HG03159 (cell line): ENCODE data around the gene HM13.
"Not testable (repeated sequence)": the region's sequence is repeated elsewhere in the genome, so short reads cannot be mapped to it uniquely, and the experiment has no call there.

Experiments used
- ATAC-seq: cut with Tn5 transposase; IDR thresholded peaks from one replicate; pipeline ENCODE4 v1.9.1; 2021; ENCODE audit warnings: mild to moderate bottlenecking, moderate library complexity; ENCODE audit not compliant: unreplicated experiment

HM13 gene

DNA sequence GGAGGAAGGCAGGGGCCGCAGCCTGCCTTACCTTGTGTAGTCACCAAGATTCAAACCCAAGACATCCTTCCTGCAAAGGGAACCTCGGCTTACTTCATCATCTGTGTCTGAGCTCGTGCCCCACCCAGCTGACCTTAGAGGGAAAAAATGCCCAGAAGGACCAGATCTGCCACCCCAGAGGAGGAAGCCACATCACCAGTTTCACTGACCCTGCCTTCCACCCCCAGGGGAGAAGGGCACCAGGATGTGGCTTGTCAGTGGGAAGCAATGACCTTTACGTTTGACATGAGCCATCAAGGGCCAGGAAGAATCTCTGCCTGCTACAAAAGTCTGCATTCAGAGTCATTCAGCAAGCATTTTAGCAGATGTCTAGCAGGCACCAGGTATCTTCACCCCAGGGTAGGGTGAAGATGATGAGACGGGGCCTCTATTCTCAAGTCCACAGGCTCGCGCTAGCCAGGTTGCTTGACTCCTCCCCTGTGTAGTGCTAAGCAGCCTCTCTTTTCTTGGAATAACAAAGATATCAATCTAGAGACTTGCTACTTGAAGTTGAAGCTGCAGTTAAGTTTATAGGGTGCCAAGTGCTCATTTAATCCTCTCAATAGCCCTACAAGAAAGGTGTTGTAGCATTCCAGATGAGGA is 28.1 kb downstream of the HM13 start:
- no peak for ATAC-seq

DNA sequence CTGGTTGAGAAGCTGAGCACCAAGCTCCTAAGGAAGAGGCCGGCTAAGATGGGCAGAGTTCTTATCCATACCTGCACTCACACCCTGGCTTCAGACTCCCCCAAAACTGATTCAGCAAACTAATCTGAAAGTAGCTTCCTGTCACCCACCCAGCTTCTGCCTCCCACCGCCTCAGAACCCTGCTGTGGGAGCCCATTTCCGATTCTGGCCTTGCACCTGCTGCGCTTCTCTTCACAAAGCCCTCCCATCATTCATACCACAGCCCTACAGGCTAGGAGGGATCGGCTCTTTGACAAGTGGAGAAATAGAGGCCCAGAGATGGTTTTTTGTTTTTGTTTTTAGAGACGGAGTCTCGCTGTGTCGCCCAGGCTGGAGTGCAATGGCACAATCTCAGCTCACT is 28.7 kb downstream of the HM13 start:
- no peak for ATAC-seq

DNA sequence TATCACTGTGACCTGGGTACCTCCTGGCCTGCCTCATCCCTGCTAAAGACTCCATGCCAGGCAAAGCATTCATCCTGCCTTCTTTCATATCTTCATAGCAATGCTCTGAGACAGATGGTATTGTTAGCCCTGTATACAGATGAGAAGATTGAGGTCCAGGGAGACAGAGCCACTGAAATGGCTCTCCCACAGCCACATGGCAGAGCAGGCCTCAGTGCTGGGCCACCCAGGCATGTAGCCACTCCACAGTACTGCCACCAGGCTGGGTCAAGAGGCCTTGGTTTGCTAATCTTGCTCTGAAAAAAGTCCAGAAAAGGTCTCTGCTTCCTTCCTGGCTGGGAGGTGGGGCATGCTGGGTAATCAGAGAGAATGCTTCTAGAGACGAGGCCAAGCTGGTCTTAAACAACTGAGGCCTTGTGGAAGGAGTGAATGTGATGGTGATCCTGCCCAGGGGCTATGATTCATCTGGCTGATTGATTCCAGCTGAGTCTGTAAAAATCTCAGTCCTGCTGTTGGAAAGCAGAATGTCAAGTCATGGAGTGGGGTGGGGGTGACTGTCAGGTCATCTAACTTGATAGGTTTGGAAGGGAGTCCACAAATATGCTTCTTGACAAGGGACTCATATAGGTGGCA is 29.8 kb downstream of the HM13 start:
- ATAC-seq = no peak

DNA sequence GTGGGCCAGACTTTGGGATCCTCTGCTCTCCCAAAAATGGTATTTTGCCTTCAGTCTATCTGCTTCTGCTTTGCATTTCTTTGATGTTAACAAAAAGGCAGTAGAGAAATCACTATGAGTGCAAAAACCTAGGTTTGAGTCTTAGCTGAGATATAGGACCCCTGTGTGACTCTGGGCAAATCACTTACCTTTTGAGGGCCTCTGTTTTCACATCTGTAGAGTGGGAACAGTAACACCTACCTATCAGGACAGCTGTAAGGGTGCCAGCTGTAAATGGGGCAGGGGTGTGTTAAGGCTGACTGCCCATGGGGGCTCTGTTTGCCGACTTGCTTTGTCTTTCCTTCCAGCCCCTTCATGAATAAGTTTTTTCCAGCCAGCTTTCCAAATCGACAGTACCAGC is 30.4 kb downstream of the HM13 start:
- no peak for ATAC-seq

DNA sequence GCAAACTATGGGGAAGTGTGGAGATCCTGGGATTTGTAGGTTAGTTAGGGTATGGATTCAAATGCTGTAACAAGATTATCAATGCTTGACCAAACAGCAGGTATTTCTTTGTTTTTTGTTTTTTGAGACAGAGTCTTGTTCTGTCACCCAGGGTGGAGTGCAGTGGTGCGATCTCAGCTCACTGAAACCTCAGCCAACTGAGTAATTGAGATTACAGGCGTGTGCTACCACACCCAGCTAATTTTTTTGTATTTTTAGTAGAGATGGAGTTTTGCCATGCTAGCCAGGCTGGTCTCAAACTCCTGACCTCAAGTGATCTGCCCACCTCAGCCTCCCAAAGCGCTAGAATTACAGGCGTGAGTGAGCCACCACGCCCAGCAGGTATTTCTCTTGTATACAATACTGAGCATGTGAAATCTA is 31.4 kb downstream of the HM13 start:
- not testable (repeated sequence) for ATAC-seq

DNA sequence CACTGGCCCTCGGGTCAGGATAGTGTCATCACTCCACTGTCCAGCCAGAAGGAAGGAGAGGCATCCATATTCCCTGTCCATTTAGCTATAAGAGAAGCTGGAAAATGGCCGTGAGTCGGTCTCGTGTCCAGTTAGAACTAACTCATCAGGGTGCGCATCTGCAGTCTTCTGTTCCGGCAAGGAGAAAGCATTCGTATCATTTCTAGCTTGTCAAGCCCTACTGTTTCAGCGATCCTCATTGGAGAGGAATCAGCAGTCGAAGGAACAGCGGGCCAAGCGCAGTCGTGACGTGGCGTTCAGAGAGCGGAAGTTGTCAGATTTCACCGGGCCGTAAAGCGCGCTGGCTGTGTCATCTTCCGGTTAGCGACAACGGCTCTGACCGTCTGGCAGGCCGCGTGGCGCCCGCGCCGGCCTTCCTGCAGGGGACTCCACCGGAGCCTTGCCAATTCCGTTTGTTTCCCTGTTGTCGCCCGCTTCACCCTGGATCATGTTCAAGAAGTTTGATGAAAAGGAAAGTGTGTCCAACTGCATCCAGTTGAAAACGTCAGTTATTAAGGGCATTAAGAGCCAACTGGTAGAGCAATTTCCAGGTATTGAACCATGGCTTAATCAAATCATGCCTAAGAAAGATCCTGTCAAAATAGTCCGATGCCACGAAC is 32.9 kb downstream of the HM13 start:
- ATAC-seq = peak; percentile 69

DNA sequence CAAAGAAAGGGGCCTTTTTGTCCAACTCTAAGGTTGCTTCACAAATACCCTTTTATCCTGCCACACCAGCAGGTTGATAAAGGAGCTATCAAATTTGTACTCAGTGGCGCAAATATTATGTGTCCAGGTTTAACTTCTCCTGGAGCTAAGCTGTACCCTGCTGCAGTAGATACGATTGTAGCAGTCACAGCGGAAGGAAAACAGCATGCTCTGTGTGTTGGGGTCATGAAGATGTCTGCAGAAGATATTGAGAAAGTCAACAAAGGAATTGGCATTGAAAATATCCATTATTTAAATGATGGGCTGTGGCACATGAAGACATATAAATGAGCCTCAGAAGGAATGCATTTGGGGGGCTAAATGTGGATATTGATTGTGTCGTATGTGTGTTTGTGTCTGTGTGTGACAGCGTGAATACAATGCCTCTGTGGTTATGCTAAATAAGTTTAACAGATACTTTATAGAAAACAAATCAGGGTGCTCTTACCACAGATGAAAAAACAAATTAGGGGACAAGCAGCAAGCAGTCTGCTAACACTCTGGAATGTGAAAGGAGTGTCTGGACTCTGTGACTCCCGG is 33.6 kb downstream of the HM13 start:
- no peak for ATAC-seq

DNA sequence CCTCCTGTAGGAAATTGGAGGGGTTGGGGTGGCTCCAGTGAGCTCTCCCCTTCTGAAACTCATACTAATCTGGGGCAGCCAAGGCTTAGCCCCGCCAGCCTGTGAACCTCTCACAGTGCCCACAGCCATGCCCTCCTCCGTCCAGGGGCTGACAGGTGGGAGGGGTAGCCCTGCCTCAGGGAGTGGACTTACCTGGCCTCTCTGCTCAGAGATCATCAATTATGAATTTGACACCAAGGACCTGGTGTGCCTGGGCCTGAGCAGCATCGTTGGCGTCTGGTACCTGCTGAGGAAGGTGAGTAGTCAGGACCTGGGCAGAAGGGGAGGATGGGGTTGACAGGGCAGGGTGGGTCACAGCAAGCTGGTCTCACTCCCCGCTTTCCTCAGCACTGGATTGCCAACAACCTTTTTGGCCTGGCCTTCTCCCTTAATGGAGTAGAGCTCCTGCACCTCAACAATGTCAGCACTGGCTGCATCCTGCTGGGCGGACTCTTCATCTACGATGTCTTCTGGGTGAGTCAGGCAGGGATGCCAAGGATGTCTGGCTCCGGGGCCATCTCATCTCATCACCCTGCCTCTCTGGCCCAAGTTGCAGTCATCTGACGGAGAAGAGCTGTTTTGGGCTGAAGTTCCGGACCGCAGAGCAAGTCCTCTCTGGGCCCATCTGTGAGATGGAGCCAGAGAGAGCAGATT is 34.7 kb downstream of the HM13 start:
- no peak for ATAC-seq

DNA sequence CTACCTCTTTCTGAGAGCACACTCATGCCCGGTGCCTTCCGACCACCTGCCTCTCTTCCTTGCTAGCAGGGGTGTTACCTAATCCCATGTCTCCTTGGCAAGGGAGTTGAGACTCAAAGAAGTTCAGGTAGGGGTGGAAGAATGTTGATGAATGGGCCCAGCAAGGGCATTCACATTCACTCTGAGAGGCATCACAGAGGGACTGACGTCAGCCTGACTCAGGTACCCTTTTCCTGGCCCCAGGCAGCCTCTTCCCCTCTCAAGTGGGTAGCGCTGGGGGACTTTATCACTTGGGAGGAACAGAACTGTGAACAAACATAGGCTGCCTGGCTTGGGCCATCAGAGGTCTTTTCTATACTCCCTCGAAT is 35.3 kb downstream of the HM13 start:
- no peak for ATAC-seq

DNA sequence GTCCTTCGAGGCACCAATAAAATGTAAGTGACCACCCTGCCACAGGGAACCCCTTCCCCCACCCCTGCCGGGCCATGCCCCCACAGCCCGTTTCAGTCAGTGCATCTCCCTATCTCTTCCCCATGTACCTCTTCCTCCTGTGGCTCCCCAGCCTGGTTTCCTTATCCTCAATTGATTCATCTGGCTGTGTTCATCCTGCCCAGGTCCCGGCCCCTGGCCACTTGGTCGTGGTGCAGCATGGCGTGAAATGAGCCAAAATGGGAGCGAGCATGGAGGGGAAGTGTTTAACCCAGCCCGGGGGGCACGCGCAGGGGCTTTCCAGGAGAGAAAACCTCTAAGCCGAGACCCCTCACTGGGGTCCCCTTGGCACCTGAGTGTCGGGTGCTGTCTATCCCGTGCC is 35.9 kb downstream of the HM13 start:
- no peak for ATAC-seq

DNA sequence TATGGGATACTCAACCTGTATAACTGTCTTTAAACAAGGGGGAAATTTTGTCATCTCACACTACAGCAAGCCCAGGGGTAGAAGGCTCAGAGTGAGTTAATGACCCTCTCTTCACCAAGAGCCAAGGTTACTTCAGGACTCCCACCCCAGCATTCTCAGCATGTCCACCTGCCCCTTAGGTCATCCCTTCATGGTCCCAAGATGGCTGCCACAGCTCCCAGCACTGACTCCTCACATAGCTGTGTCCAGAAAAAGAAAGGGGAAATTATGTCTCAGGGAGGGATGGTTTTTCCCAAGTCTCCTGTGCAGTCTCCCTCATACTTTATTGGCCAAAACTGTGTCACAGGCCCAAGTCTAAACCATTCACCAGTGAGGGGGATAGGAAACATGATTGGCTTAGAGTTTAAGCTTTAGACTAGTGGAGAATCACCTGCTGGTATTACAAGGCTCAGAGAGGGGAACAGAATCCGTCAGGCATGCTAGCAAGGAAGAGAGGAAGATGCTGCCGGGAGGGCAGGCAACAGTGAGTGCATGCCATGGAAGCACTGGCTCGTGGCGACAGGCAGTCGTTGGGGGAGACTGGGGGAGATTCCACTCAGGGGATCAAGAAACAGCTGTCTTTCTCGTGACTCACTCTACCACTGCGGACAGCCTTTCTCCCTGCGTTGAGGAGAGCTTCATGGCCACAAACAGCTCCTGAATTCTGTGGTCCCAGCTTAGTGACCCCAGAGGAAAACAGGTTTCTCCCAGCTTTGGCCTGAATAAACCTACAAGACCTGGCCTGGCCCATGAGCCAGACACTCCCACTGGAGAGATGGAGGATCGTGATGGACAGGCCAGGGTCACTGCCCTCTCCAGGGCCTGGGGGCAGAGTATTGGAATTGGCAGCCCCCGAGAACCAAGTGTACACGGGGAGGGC is 37.2 kb downstream of the HM13 start:
- no peak for ATAC-seq

DNA sequence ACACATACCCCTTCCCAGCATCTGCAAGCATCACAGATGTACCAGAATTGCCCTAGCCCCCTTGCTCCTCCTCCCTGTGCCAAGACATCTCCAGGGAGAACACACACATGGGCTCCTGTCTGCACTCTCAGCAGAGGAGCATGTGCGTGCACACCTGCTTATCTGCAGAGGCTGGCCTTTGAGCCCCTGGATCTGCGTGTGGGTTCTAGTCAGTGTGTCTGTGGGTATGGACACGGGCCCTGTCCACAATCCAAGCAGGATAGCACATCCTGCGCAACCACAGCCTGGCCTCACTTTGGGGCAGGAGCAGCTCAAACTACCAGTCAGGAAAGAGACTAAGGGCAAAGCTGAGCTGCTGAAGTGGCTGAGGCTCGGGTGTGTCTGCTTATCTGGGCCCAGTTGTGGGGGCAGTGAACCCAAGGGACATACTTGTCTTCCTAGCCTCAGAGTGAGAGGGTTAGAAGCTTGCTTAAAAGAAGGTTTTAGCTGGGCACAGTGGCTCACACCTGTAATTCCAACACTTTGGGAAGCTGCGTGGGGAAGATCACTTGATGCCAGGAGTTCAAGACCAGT is 41.0 kb downstream of the HM13 start:
- no peak for ATAC-seq

DNA sequence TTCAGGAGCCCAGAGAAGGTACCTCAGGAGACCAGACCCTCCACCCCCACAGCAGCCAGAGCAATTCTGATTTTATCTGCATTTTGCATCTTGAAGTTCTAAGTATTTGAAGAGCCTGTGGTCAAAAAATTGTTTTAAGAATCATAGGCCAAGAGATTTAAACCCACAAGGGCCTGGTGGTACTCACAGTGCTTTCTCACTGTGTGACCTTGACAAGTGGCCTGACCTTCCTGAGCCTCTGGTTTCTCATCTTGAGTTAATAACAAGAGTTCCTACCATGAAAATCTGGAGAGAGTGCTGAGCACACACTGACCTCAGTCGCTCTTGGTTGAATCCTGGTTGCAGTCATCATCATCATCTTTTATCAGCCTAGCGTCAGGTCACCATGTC is 45.5 kb downstream of the HM13 start:
- no peak for ATAC-seq

DNA sequence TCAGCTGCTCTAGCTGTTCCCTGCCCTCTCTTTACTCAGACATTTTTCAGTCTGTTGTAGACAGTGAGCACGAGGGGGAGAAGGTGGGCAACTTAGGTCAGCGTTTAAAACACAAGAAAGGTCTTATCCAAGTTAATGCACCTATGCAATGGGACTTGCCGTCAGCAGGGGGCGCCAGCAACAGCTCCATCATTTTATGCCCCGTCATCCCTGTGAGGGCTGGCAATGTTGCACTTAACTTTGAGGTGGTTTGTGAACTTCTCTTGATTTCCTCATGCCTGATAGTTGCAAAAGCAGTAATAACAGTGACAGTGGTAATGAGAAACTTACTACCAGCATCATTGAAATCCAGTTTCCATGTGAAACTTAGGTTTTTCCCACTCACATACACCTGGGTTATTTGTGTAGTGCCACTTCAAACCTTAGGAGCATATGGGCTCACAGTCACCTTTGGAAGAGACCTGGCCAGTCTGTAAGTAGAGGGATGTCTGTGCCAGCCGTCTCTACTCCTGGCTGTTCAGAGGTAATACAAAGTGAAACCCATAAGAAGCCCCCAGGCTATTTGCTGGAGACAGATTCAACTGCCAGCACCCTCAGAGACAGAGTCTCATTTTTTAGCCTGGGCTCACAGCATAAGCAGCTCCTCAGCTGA is 46.0 kb downstream of the HM13 start:
- no peak for ATAC-seq

DNA sequence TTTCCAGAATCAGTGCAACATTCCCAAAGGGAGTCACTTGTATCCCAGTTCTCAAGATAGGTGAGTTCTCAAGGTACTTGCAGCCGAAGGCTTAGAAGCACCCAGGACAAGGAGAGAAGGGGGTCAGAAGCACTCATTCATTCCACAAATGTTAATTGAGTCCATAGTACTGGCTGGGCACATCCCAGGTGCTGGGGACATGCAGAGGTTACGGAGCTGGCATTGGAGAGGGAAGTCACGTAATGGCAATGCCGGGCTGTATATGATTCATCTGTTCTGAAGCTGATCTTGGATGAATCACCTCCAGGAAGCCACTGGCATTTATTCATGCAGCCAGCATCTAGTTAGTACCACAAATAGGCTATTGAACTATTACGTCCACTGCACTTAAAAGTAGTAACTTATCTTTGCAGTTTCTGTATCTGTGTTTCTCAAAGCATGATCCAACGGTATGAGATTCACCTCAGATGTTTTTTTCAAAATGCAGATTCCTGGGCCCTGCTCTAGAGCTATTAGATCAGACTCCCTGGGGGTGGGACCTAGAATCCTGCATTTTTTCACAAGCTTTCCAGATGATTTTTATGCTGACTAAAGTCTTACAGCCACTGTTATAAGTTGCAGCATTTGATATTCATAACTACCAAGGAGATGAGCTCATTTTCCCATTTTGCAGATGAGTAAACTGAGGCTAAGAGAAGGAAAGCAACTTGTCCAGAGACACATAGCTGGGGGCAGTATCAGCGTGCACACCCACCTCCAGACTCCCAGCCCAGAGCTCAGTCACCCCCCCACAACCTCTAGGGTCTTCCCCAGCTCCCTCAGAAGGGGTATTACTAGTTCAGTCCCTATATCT is 46.7 kb downstream of the HM13 start:
- ATAC-seq = no peak

DNA sequence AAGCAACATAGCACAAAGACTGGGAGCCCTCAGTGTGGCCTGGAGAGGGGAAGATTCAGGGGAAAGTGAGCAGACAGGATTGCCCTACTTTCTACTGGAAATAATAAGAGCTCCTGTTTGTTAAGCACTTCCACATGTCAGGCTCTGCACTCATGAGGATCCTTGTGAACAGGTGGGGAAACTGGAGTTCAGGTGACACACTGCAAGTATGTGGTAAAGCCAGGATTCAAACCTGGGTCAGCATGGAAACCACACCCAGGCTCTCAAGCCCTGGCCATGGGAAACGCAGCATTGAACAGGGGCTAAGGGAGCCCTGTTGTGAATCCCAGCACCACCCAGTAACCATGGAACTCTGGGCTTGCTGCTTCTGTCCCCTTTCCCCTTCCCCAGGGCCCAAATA is 48.0 kb downstream of the HM13 start:
- ATAC-seq = no peak

DNA sequence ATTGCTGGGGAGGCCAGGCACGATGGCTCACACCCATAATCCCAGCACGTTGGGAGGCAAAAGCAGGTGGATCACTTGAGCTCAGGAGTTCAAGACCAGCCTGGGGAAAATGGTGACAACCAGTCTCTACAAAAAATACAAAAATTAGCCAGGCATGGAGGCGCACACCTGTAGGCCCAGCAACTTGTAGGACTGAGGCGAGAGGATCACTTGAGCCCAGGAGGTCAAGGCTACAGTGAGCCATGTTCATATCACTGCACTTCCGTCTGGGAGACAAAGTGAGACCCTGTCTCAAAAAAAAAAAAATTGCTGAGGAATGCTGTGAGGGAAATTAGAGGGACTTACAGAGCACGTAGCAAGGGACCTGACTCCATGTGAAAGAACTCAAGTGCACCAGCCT is 50.0 kb downstream of the HM13 start:
- ATAC-seq = no peak

DNA sequence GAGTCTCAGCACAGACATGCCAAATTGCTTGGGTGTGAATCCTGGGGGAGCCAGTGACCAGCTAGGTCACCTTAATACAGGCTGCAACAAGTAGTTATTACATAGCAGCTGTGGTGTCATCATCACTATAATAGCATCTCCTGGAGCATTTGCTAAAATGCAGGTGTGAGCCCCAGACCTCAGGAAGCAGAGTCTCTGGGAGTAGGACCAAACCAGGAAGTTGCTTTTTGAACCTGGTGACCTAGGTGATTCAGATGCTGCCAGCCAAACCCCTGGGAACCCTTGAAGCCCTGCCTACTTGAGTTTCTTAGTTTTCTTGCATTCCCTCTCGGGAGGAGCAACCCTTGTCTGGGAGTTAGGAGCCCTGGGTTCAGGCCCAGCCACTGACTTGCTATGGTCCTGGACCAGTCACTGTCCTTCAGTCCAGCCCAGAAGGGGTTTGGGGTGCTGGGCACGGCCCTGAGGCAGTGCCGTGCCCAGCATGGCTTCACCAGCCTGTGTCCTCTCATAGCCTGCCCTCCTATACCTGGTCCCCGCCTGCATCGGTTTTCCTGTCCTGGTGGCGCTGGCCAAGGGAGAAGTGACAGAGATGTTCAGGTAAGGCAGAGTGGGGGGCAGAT is 51.6 kb downstream of the HM13 start:
- ATAC-seq = no peak

DNA sequence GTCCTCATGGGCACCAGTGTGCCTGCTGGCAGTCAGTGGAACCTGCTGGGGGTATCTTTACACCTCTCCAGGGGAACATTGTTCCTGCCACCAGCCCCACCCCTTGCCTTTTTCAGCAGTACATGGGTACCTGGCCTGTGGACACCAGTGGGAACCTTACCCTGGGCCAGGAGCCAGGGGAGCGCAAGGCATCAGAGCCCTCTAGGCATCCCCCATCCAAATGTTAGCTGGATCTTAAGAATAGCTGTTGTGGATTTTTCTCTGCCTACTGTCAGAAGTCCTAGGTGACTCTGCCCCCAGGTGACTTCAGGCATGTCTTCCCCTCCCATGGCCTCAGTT is 52.0 kb downstream of the HM13 start:
- no peak for ATAC-seq
